GM23338 (cell line): ENCODE data around the gene FOXK2. TPM values are rescaled to one million over a fixed set of nuclear protein-coding genes. Genes with fewer than 3 reads are reported as not detected.
A peak's percentile ranks its signal among the peaks of the same experiment; 100 is the strongest.
"Not testable (repeated sequence)": the region's sequence is repeated elsewhere in the genome, so short reads cannot be mapped to it uniquely, and the experiment has no call there.

Experiments
- ATAC-seq: fragments of 200-7000 bp; cut with Tn5 transposase; 3 replicates; pipeline ENCODE4 v1.9.1; 2020
- DNase-seq: peaks from one replicate; pipeline ENCODE4 v3.0.0-alpha.2; 2015; ENCODE audit warnings: low spot score
- H2AFZ ChIP-seq: fragments of 200-600 bp; sonication (generic); 2 replicates; pipeline ENCODE4 v1.8.0; 2016; ENCODE audit warnings: antibody characterized with exemption, mild to moderate bottlenecking, moderate library complexity
- H3F3A ChIP-seq: fragments of 200-600 bp; sonication (generic); replicated peaks from 2 replicates; pipeline ENCODE4 v1.8.0; 2017; ENCODE audit warnings: antibody characterized with exemption, mixed run types, low read depth
- H3K27ac ChIP-seq: fragments of 200-600 bp; sonication (generic); 2 replicates; pipeline ENCODE4 v1.6.1; 2016; ENCODE audit warnings: low read depth
- H3K27me3 ChIP-seq: fragments of 200-600 bp; sonication (generic); 2 replicates; pipeline ENCODE4 v1.8.0; 2016; ENCODE audit warnings: mild to moderate bottlenecking, mixed run types, moderate library complexity; ENCODE audit not compliant: insufficient read depth
- H3K36me3 ChIP-seq: fragments of 200-600 bp; sonication (generic); 2 replicates; pipeline ENCODE4 v1.8.0; 2016; ENCODE audit warnings: mild to moderate bottlenecking; ENCODE audit not compliant: insufficient read depth
- H3K4me1 ChIP-seq: fragments of 200-600 bp; sonication (generic); 2 replicates; pipeline ENCODE4 v1.8.0; 2016; ENCODE audit warnings: mild to moderate bottlenecking, moderate library complexity; ENCODE audit not compliant: insufficient read depth
- H3K4me2 ChIP-seq: fragments of 200-600 bp; sonication (generic); 2 replicates; pipeline ENCODE4 v1.7.1; 2017; ENCODE audit warnings: mixed run types
- H3K4me3 ChIP-seq: fragments of 200-600 bp; sonication (generic); 2 replicates; pipeline ENCODE4 v1.6.1; 2016; ENCODE audit warnings: mixed run types
- H3K79me2 ChIP-seq: fragments of 200-600 bp; sonication (generic); replicated peaks from 2 replicates; pipeline ENCODE4 v1.8.0; 2017; ENCODE audit warnings: mild to moderate bottlenecking; ENCODE audit not compliant: insufficient read depth
- H3K9me2 ChIP-seq: fragments of 200-600 bp; sonication (generic); 2 replicates; pipeline ENCODE4 v1.8.0; 2017; ENCODE audit not compliant: insufficient read depth
- H4K20me1 ChIP-seq: fragments of 200-600 bp; sonication (generic); replicated peaks from 2 replicates; pipeline ENCODE4 v1.8.0; 2017; ENCODE audit warnings: mild to moderate bottlenecking; ENCODE audit not compliant: insufficient read depth
- H3K27ac Mint-ChIP-seq: 2 replicates; pipeline ENCODE4 v1.8.0; 2020; ENCODE audit warnings: inconsistent platforms, mild to moderate bottlenecking, moderate library complexity, mixed read lengths
- H3K27me3 Mint-ChIP-seq: 3 replicates; pipeline ENCODE4 v1.8.0; 2022; ENCODE audit warnings: low read depth, mild to moderate bottlenecking, moderate library complexity, mixed read lengths, inconsistent platforms; ENCODE audit not compliant: insufficient read depth, poor library complexity
- H3K36me3 Mint-ChIP-seq: 3 replicates; pipeline ENCODE4 v1.8.0; 2021; ENCODE audit warnings: low read depth, mild to moderate bottlenecking, inconsistent platforms, moderate library complexity, mixed read lengths
- H3K4me1 Mint-ChIP-seq: 3 replicates; pipeline ENCODE4 v1.8.0; 2020; ENCODE audit warnings: mild to moderate bottlenecking, inconsistent platforms, mixed read lengths
- H3K4me3 Mint-ChIP-seq: 3 replicates; pipeline ENCODE4 v1.8.0; 2021; ENCODE audit warnings: moderate library complexity, mild to moderate bottlenecking, inconsistent platforms, mixed read lengths
- H3K9me3 Mint-ChIP-seq: 3 replicates; pipeline ENCODE4 v1.8.0; 2020; ENCODE audit warnings: moderate library complexity, mild to moderate bottlenecking, inconsistent platforms, mixed read lengths
- EZH2 ChIP-seq: fragments of 200-600 bp; sonication (generic); IDR thresholded peaks from one replicate; pipeline ENCODE4 v1.8.0; 2017; ENCODE audit warnings: antibody characterized with exemption, mild to moderate bottlenecking, low read depth; ENCODE audit not compliant: unreplicated experiment
- JUNB ChIP-seq: IDR thresholded peaks from one replicate; pipeline ENCODE4 v1.6.1; 2016; ENCODE audit warnings: antibody characterized with exemption; ENCODE audit not compliant: unreplicated experiment
- POLR2AphosphoS5 ChIP-seq: IDR thresholded peaks from 2 replicates; pipeline ENCODE4 v1.6.1; 2016; ENCODE audit warnings: antibody characterized with exemption, low read depth
- polyA plus RNA-seq: library from polyadenylated mRNA; unstranded; fragments of >200 nt; fragmentation: Nextera tagmentation; extraction: Ambion mirVana; gene quantifications from 2 replicates; pipeline ENCODE4 v1.2.1, GENCODE V29; 2016
- total RNA-seq: library from RNA; depleted of rRNA; stranded (reverse); fragments of >200 nt; shearing (Covaris generic); gene quantifications from 2 replicates; pipeline ENCODE4 v1.2.3, GENCODE V29; 2014
- TF ChIP-seq, protein P1 (sequence below): IDR thresholded peaks from one replicate; pipeline ENCODE4 v1.6.1; 2018; ENCODE audit warnings: antibody characterized with exemption; ENCODE audit not compliant: unreplicated experiment
- TF ChIP-seq, protein P2 (sequence below), 2 experiments: fragments of 200-600 bp in 1 of 2; sonication (generic) in 1 of 2; conservative IDR thresholded peaks; 2 replicates each; pipeline versions ENCODE4 v1.5.1 to v1.6.1; 2016 to 2017; ENCODE audit warnings: antibody characterized with exemption in 2 of 2, low read depth in 2 of 2, mild to moderate bottlenecking in 2 of 2, moderate library complexity in 1 of 2

FOXK2 gene
- total and polyA plus RNA-seq, 2 experiments from 2014 or later: 12.3 to 66.0 TPM

DNA sequence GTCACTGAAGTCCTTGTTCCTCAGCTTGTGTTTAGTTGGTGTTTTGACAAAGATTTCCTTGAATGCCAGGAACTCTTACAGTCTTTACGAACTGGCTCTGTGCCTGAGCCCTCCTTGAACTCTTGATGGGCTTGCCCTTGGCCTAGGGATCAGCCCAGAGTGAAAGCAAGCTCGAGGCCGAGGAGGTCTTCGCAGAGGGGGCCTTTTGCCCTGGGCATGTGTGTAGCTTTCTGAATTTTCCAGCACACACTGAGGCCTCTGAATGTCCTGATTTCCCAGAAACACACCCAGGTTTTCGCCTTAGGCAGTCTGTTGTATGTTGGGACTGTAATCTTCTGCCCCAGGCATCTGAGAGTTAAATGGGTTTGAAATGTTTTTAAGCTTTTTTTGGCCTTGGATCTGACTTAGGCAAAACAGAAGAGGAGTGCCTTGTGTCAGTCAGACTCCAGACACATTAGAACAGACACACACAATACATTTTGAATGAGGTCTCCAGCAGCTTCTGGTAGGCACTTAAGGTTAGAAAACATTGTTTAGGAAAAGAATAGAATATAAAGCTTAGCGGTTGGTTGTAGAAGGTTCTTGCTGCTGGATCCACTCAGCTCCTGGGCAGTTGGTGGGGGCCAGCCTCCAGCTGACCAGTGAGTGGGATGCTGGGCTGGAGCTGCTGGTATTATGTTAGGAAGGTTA is 17.1 kb downstream of the FOXK2 start (continued):
- TF ChIP-seq, protein P1, sequence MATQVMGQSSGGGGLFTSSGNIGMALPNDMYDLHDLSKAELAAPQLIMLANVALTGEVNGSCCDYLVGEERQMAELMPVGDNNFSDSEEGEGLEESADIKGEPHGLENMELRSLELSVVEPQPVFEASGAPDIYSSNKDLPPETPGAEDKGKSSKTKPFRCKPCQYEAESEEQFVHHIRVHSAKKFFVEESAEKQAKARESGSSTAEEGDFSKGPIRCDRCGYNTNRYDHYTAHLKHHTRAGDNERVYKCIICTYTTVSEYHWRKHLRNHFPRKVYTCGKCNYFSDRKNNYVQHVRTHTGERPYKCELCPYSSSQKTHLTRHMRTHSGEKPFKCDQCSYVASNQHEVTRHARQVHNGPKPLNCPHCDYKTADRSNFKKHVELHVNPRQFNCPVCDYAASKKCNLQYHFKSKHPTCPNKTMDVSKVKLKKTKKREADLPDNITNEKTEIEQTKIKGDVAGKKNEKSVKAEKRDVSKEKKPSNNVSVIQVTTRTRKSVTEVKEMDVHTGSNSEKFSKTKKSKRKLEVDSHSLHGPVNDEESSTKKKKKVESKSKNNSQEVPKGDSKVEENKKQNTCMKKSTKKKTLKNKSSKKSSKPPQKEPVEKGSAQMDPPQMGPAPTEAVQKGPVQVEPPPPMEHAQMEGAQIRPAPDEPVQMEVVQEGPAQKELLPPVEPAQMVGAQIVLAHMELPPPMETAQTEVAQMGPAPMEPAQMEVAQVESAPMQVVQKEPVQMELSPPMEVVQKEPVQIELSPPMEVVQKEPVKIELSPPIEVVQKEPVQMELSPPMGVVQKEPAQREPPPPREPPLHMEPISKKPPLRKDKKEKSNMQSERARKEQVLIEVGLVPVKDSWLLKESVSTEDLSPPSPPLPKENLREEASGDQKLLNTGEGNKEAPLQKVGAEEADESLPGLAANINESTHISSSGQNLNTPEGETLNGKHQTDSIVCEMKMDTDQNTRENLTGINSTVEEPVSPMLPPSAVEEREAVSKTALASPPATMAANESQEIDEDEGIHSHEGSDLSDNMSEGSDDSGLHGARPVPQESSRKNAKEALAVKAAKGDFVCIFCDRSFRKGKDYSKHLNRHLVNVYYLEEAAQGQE: no peak
- TF ChIP-seq JUNB (no peak), POLR2AphosphoS5 (no peak), EZH2 (no peak)
- TF ChIP-seq, protein P2, sequence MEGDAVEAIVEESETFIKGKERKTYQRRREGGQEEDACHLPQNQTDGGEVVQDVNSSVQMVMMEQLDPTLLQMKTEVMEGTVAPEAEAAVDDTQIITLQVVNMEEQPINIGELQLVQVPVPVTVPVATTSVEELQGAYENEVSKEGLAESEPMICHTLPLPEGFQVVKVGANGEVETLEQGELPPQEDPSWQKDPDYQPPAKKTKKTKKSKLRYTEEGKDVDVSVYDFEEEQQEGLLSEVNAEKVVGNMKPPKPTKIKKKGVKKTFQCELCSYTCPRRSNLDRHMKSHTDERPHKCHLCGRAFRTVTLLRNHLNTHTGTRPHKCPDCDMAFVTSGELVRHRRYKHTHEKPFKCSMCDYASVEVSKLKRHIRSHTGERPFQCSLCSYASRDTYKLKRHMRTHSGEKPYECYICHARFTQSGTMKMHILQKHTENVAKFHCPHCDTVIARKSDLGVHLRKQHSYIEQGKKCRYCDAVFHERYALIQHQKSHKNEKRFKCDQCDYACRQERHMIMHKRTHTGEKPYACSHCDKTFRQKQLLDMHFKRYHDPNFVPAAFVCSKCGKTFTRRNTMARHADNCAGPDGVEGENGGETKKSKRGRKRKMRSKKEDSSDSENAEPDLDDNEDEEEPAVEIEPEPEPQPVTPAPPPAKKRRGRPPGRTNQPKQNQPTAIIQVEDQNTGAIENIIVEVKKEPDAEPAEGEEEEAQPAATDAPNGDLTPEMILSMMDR (conservative IDR thresholded peaks at IDR 0.05; ENCODE audit: low read depth in 2 of 2): no peak

DNA sequence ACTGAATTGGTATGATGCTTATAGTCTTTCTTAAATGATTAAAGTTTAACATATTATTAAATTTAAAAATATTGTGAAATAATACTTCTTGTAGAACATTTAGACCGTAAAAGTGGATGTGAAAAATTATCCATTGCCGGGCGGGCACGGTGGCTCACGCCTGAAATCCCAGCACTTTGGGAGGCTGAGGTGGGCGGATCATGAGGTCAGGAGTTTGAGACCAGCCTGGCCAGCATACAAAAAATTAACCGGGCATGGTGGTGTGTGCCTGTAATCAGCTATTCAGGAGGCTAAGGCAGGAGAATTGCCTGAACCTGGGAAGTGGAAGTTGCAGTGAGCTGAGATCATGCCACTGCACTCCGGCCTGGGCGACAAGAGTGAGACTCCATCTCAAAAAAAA is 17.7 kb downstream of the FOXK2 start:
- H3K4me2 ChIP-seq: not testable (repeated sequence)
- peaks cover 32% of the 10 kb centered on the region for H3K4me1 Mint-ChIP-seq

DNA sequence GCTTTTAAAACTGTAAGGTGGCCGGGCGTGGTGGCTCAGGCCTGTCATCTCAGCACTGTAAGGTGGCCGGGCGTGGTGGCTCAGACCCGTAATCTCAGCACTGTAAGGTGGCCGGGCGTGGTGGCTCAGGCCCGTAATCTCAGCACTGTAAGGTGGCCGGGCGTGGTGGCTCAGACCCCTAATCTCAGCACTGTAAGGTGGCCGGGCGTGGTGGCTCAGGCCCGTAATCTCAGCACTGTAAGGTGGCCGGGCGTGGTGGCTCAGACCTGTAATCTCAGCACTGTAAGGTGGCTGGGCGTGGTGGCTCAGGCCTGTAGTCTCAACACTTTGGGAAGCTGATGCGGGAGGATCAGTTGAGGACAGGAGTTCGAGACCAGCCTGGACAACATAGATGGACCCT is 19.5 kb downstream of the FOXK2 start:
- peaks cover 98% of the 10 kb centered on the region for H3K79me2 ChIP-seq
- H3K9me3 Mint-ChIP-seq, DNase-seq, H3K27ac ChIP-seq, H3K9me2 ChIP-seq, H3K36me3 Mint-ChIP-seq, H3K27me3 ChIP-seq, H3K27me3 Mint-ChIP-seq, H3K4me3 Mint-ChIP-seq, ATAC-seq, H3K36me3 ChIP-seq, H3K4me3 ChIP-seq, H3F3A ChIP-seq, H2AFZ ChIP-seq, H3K4me2 ChIP-seq: not testable (repeated sequence)
- 0 out of 2 replicates have a peak overlapping the region, but pooled peaks have one; percentile 22 for H3K27ac Mint-ChIP-seq
- H3K4me1 Mint-ChIP-seq: peaks cover 30% of the 10 kb centered on the region
- peaks cover 74% of the 10 kb centered on the region for H4K20me1 ChIP-seq
- peaks cover 18% of the 10 kb centered on the region for H3K4me1 ChIP-seq

More for the DNA sequence above, 17.7 kb downstream of the FOXK2 start:
- not testable (repeated sequence) for ATAC-seq, H3F3A ChIP-seq, H2AFZ ChIP-seq, H3K36me3 Mint-ChIP-seq, H3K9me2 ChIP-seq, H3K27me3 ChIP-seq, H3K27ac ChIP-seq, H3K4me3 ChIP-seq, H3K27ac Mint-ChIP-seq, H3K36me3 ChIP-seq, DNase-seq, H3K4me3 Mint-ChIP-seq, H3K9me3 Mint-ChIP-seq
- Histone ChIP-seq H3K79me2 (peaks cover 98% of the 10 kb centered on the region), H3K4me1 (peaks cover 25% of the 10 kb centered on the region), H4K20me1 (peaks cover 72% of the 10 kb centered on the region)
- peaks cover 12% of the 10 kb centered on the region for H3K27me3 Mint-ChIP-seq
